IMR-90 (cell line): Measurements from ENCODE around the gene RADIL. TPM values are rescaled to one million over a fixed set of nuclear protein-coding genes. Genes with fewer than 3 reads are reported as not detected.

Source experiments
- ATAC-seq: fragments of 200-7000 bp; cut with Tn5 transposase; 2 replicates; pipeline ENCODE4 v1.9.1; 2020; ENCODE audit warnings: low read depth, mild to moderate bottlenecking, moderate library complexity
- BruUV-seq: library from RNA; stranded (reverse); fragments of 400-500 nt; replicated peaks from 2 replicates; lab custom pipeline; 2021; lab: Mats Ljungman, UMichigan
- CTCF ChIA-PET: fragments of 300-600 bp; formaldehyde crosslinking; extraction: SDS; loops from one replicate; lab custom pipeline; 2021; ENCODE audit warnings: antibody characterized with exemption; lab: Yijun Ruan, JAX
- POLR2A ChIA-PET: fragments of 300-600 bp; sonication (Branson Sonifier 250); formaldehyde crosslinking; loops from one replicate; lab custom pipeline; 2022; ENCODE audit warnings: antibody characterized with exemption; ENCODE audit not compliant: unreplicated experiment; lab: Charles Lee
- DNase-seq: peaks from one replicate; pipeline ENCODE4 v3.0.0; 2013
- H2AFZ ChIP-seq: replicated peaks from 2 replicates; pipeline ENCODE3; 2013; ENCODE audit warnings: low read length, mild to moderate bottlenecking; ENCODE audit not compliant: poor library complexity
- H2AK5ac ChIP-seq: 2 replicates; pipeline ENCODE4 v1.6.1; 2013; ENCODE audit warnings: low read depth, low read length, inconsistent platforms
- H2AK9ac ChIP-seq: replicated peaks from 2 replicates; pipeline ENCODE3; 2013; ENCODE audit warnings: mild to moderate bottlenecking, low read depth, low read length, moderate library complexity; ENCODE audit not compliant: poor library complexity
- H2BK120ac ChIP-seq: 2 replicates; pipeline ENCODE4 v1.6.1; 2013; ENCODE audit warnings: low read depth, low read length, inconsistent platforms
- H2BK15ac ChIP-seq: 3 replicates; pipeline ENCODE4 v1.6.1; 2013; ENCODE audit warnings: low read depth, low read length, inconsistent platforms
- H2BK20ac ChIP-seq: 2 replicates; pipeline ENCODE4 v1.6.1; 2013; ENCODE audit warnings: low read depth, mild to moderate bottlenecking, inconsistent platforms, low read length, moderate library complexity
- H2BK5ac ChIP-seq: 2 replicates; pipeline ENCODE4 v1.6.1; 2013; ENCODE audit warnings: mild to moderate bottlenecking, low read depth, low read length, inconsistent platforms; ENCODE audit not compliant: poor library complexity, severe bottlenecking
- H3K14ac ChIP-seq: replicated peaks from 2 replicates; pipeline ENCODE4 v1.6.1; 2013; ENCODE audit warnings: low read depth, low read length, inconsistent platforms
- H3K18ac ChIP-seq: 2 replicates; pipeline ENCODE4 v1.6.1; 2013; ENCODE audit warnings: low read depth, low read length, control low read depth
- H3K23ac ChIP-seq: 2 replicates; pipeline ENCODE4 v1.6.1; 2013; ENCODE audit warnings: low read depth, low read length, inconsistent platforms
- H3K27ac ChIP-seq: 2 replicates; pipeline ENCODE4 v1.5.1; 2013; ENCODE audit warnings: mild to moderate bottlenecking, control low read depth, low read length; ENCODE audit not compliant: insufficient read depth
- H3K27me3 ChIP-seq: 2 replicates; pipeline ENCODE4 v1.6.1; 2013; ENCODE audit warnings: low read length; ENCODE audit not compliant: control insufficient read depth, insufficient read depth
- H3K36me3 ChIP-seq: 2 replicates; pipeline ENCODE4 v1.6.1; 2013; ENCODE audit warnings: low read length, mixed read lengths; ENCODE audit not compliant: control insufficient read depth, insufficient read depth
- H3K4ac ChIP-seq: 2 replicates; pipeline ENCODE4 v1.6.1; 2013; ENCODE audit warnings: low read depth, low read length, inconsistent platforms
- H3K4me1 ChIP-seq: 2 replicates; pipeline ENCODE4 v1.6.1; 2013; ENCODE audit warnings: low read length, mixed read lengths; ENCODE audit not compliant: control insufficient read depth, insufficient read depth
- H3K4me2 ChIP-seq: 2 replicates; pipeline ENCODE4 v1.6.1; 2013; ENCODE audit warnings: low read depth, mild to moderate bottlenecking, control low read depth, low read length, moderate library complexity
- H3K4me3 ChIP-seq: 2 replicates; pipeline ENCODE4 v1.5.1; 2013; ENCODE audit warnings: low read depth, mild to moderate bottlenecking, control low read depth, low read length, moderate library complexity; ENCODE audit not compliant: insufficient read depth
- H3K56ac ChIP-seq: 2 replicates; pipeline ENCODE4 v1.6.1; 2013; ENCODE audit warnings: low read length, inconsistent platforms; ENCODE audit not compliant: insufficient read depth; ENCODE audit errors: extremely low read depth
- H3K79me1 ChIP-seq, 2 experiments: 2 replicates each; pipeline ENCODE4 v1.6.1; 2013; ENCODE audit warnings: low read length in 2 of 2, inconsistent platforms in 1 of 2, low read depth in 1 of 2
- H3K9ac ChIP-seq: 2 replicates; pipeline ENCODE4 v1.6.1; 2013; ENCODE audit warnings: low read depth, low read length, control low read depth
- H3K9me1 ChIP-seq: 2 replicates; pipeline ENCODE4 v1.6.1; 2013; ENCODE audit warnings: low read length, inconsistent platforms; ENCODE audit not compliant: insufficient read depth
- H3K9me3 ChIP-seq: 2 replicates; pipeline ENCODE4 v1.6.1; 2013; ENCODE audit warnings: low read length; ENCODE audit not compliant: control insufficient read depth, insufficient read depth
- H4K20me1 ChIP-seq: 2 replicates; pipeline ENCODE4 v1.6.1; 2013; ENCODE audit warnings: low read length, inconsistent platforms; ENCODE audit not compliant: insufficient read depth
- H4K5ac ChIP-seq: 2 replicates; pipeline ENCODE4 v1.6.1; 2013; ENCODE audit warnings: mild to moderate bottlenecking, low read depth, low read length, control low read depth
- H4K8ac ChIP-seq, 2 experiments: 2 replicates each; pipeline ENCODE4 v1.6.1; 2013; ENCODE audit warnings: low read depth in 2 of 2, low read length in 2 of 2, control low read depth in 1 of 2, inconsistent platforms in 1 of 2
- H4K91ac ChIP-seq: 2 replicates; pipeline ENCODE4 v1.6.1; 2013; ENCODE audit warnings: low read depth, low read length, inconsistent platforms; ENCODE audit not compliant: insufficient read depth
- BHLHE40 ChIP-seq: fragments of 150-350 bp; IDR thresholded peaks from 2 replicates; pipeline ENCODE4 v1.6.1; 2016; ENCODE audit warnings: mild to moderate bottlenecking, low read depth, low read length
- CHD1 ChIP-seq: IDR thresholded peaks from 2 replicates; pipeline ENCODE4 v1.6.1; 2012; ENCODE audit warnings: low read depth, low read length, improper control_type of control experiment
- FOS ChIP-seq: fragments of 150-350 bp; IDR thresholded peaks from 2 replicates; pipeline ENCODE4 v1.6.1; 2016; ENCODE audit warnings: low read depth, low read length
- MAFK ChIP-seq: IDR thresholded peaks from 2 replicates; pipeline ENCODE4 v1.6.1; 2012; ENCODE audit warnings: low read depth, low read length, improper control_type of control experiment
- MAZ ChIP-seq: IDR thresholded peaks from 2 replicates; pipeline ENCODE4 v1.6.1; 2012; ENCODE audit warnings: low read depth, mild to moderate bottlenecking, low read length, improper control_type of control experiment, moderate library complexity, borderline replicate concordance
- MXI1 ChIP-seq: IDR thresholded peaks from 2 replicates; pipeline ENCODE4 v1.6.1; 2012; ENCODE audit warnings: low read depth, mild to moderate bottlenecking, low read length, moderate library complexity, borderline replicate concordance
- POLR2A ChIP-seq: IDR thresholded peaks from 2 replicates; pipeline ENCODE4 v1.6.1; 2012; ENCODE audit warnings: mild to moderate bottlenecking, low read depth, low read length
- RAD21 ChIP-seq: IDR thresholded peaks from 2 replicates; pipeline ENCODE4 v1.6.1; 2012; ENCODE audit warnings: low read length, improper control_type of control experiment
- RCOR1 ChIP-seq: IDR thresholded peaks from 2 replicates; pipeline ENCODE4 v1.6.1; 2012; ENCODE audit warnings: mild to moderate bottlenecking, low read length, improper control_type of control experiment; ENCODE audit not compliant: insufficient replicate concordance
- RFX5 ChIP-seq: IDR thresholded peaks from 2 replicates; pipeline ENCODE4 v1.8.0; 2012; ENCODE audit warnings: low read depth, mild to moderate bottlenecking, low read length, moderate library complexity
- SMC3 ChIP-seq: fragments of 150-350 bp; IDR thresholded peaks from 2 replicates; pipeline ENCODE4 v1.6.1; 2016; ENCODE audit warnings: low read depth, mild to moderate bottlenecking, antibody characterized with exemption, low read length, moderate library complexity
- WGBS, 2 experiments: methylation state at CpG; one replicate each; pipeline versions ENCODE4 v1.1.5 to v1.1.7; 2013; ENCODE audit warnings: missing lambda C conversion rate in 2 of 2; ENCODE audit not compliant: insufficient read length in 1 of 2; ENCODE audit errors: extremely low coverage in 2 of 2; 5-methylcytosine and 5-hydroxymethylcytosine counted together
- dilution Hi-C: fragments of 300-500 bp; cut with HindIII; formaldehyde crosslinking; loops from one replicate; pipeline ENCODE4 v1.14.3; 2018; ENCODE audit warnings: low sequenced_read_pairs; ENCODE audit not compliant: unreplicated experiment
- in situ Hi-C: fragments of 300-500 bp; cut with MboI; formaldehyde crosslinking; loops from 3 replicates; pipeline ENCODE4 v1.14.3; 2019; ENCODE audit warnings: low sequenced_read_pairs, inconsistent platforms, mixed read lengths
- intact Hi-C: fragments of 100-400 bp; cut with micrococcal nuclease; formaldehyde crosslinking; loops from 2 replicates; pipeline ENCODE4 v1.10.0; 2022
- polyA plus RNA-seq, 3 experiments: library from polyadenylated mRNA; depleted of rRNA; stranded (reverse); fragments of >200 nt; gene quantifications; 2 replicates each; pipeline ENCODE4 v1.2.3, GENCODE V29; 2012; ENCODE audit warnings: low replicate concordance in 1 of 3
- total RNA-seq: library from RNA; depleted of rRNA; stranded (reverse); fragments of >200 nt; gene quantifications from 2 replicates; pipeline ENCODE4 v1.2.3, GENCODE V29; 2012
- TF ChIP-seq, protein P1 (sequence below): fragments of 150-350 bp; IDR thresholded peaks from 2 replicates; pipeline ENCODE4 v1.6.1; 2017; ENCODE audit warnings: mild to moderate bottlenecking, antibody characterized with exemption, low read length, low read depth
- TF ChIP-seq, protein P2 (sequence below): conservative IDR thresholded peaks from 2 replicates; pipeline ENCODE4 v1.5.1; 2012; ENCODE audit warnings: mild to moderate bottlenecking, low read depth, low read length, improper control_type of control experiment

The RADIL gene
- total and polyA plus RNA-seq, 2 of the 4 experiments (the other 2 are of a cell fraction) = 0.18 to 0.48 TPM

GRCh38 chr7:4845740-4846142 lies 37.8 kb downstream of the RADIL start:
- WGBS, 2 experiments = 63% methylated on average over 11 of the region's 18 CpGs; no CpG with 5 or more reads in 1 of the 2 experiments
- Histone ChIP-seq H2AK9ac (no peak overlapping the region), H3K27me3 (no peaks in the 10 kb centered on the region; the same call in 1 of the 2 replicates), H3K9me1 (no peaks in the 10 kb centered on the region), H3K14ac (no peak overlapping the region), H3K27ac (no peak overlapping the region), H3K9ac (no peak overlapping the region), H3K9me3 (no peaks in the 10 kb centered on the region), H2BK15ac (no peak overlapping the region), H4K8ac (no peak overlapping the region), H3K56ac (no peak overlapping the region), H2AFZ (no peak overlapping the region), H4K91ac (no peak overlapping the region), H2BK5ac (no peak overlapping the region), H3K79me1 (no peaks in the 10 kb centered on the region), H3K36me3 (no peaks in the 10 kb centered on the region), H4K5ac (no peak overlapping the region), H3K4ac (no peak overlapping the region), H3K23ac (no peak overlapping the region), H4K20me1 (no peaks in the 10 kb centered on the region), H3K18ac (no peak overlapping the region), H2BK20ac (no peak overlapping the region), H2AK5ac (no peak overlapping the region), H2BK120ac (no peak overlapping the region), H3K4me1 (peaks cover 7% of the 10 kb centered on the region; the same call in 1 of the 2 replicates), H3K4me2 (no peak overlapping the region), H3K4me3 (no peak overlapping the region)
- intact Hi-C loops (loop anchor here (5.0 kb wide), 1 partner anchor 127 kb away; no protein-coding TSS in a partner anchor), in situ Hi-C loops (no loop called here), dilution Hi-C loops (no loop called here)
- ChIA-PET CTCF (no interaction called here), POLR2A (no interaction called here)
- DNase-seq = no peak
- TF ChIP-seq RFX5 = no peak
- no peak for TF ChIP-seq BHLHE40
- TF ChIP-seq CHD1 = no peak
- no peak for TF ChIP-seq MAZ
- TF ChIP-seq RCOR1 = no peak
- no peak for TF ChIP-seq MAFK
- no peak for TF ChIP-seq RAD21
- TF ChIP-seq POLR2A = no peak
- TF ChIP-seq, protein P1, sequence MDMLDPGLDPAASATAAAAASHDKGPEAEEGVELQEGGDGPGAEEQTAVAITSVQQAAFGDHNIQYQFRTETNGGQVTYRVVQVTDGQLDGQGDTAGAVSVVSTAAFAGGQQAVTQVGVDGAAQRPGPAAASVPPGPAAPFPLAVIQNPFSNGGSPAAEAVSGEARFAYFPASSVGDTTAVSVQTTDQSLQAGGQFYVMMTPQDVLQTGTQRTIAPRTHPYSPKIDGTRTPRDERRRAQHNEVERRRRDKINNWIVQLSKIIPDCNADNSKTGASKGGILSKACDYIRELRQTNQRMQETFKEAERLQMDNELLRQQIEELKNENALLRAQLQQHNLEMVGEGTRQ = no peak
- TF ChIP-seq, protein P2, sequence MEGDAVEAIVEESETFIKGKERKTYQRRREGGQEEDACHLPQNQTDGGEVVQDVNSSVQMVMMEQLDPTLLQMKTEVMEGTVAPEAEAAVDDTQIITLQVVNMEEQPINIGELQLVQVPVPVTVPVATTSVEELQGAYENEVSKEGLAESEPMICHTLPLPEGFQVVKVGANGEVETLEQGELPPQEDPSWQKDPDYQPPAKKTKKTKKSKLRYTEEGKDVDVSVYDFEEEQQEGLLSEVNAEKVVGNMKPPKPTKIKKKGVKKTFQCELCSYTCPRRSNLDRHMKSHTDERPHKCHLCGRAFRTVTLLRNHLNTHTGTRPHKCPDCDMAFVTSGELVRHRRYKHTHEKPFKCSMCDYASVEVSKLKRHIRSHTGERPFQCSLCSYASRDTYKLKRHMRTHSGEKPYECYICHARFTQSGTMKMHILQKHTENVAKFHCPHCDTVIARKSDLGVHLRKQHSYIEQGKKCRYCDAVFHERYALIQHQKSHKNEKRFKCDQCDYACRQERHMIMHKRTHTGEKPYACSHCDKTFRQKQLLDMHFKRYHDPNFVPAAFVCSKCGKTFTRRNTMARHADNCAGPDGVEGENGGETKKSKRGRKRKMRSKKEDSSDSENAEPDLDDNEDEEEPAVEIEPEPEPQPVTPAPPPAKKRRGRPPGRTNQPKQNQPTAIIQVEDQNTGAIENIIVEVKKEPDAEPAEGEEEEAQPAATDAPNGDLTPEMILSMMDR = no peak
- no peak for TF ChIP-seq MXI1
- no peak for TF ChIP-seq FOS
- no peak for TF ChIP-seq SMC3
- no peak for ATAC-seq
- no TSS peak for BruUV-seq
